Neutrophil (primary cell): ENCODE data around the gene DELE1.

Source experiments
- H3K27ac ChIP-seq: fragments of 200-600 bp; sonication (generic); 2 replicates; pipeline ENCODE4 v1.5.1; 2016; ENCODE audit warnings: mild to moderate bottlenecking, moderate library complexity
- H3K27me3 ChIP-seq: fragments of 200-600 bp; sonication (generic); 2 replicates; pipeline ENCODE4 v1.6.0; 2016; ENCODE audit warnings: mild to moderate bottlenecking
- H3K36me3 ChIP-seq: fragments of 200-600 bp; sonication (generic); 2 replicates; pipeline ENCODE4 v1.5.1; 2017
- H3K4me1 ChIP-seq, 2 experiments: fragments of 200-600 bp in 1 of 2; sonication (generic) in 1 of 2; 1 replicate in 1 of 2; 2 replicates in 1 of 2; pipeline versions ENCODE4 v1.5.1 to v1.6.1; 2013 to 2016; ENCODE audit warnings: low read depth in 1 of 2, low read length in 1 of 2, mild to moderate bottlenecking in 1 of 2, moderate library complexity in 1 of 2; ENCODE audit not compliant: control insufficient read depth in 1 of 2, insufficient read depth in 1 of 2
- H3K4me3 ChIP-seq, 2 experiments: fragments of 200-600 bp in 1 of 2; sonication (generic) in 1 of 2; 1 replicate in 1 of 2; 2 replicates in 1 of 2; pipeline ENCODE4 v1.5.1; 2013 to 2016; ENCODE audit warnings: low read depth in 1 of 2, low read length in 1 of 2, mild to moderate bottlenecking in 1 of 2, moderate library complexity in 1 of 2
- H3K9me3 ChIP-seq: fragments of 200-600 bp; sonication (generic); 2 replicates; pipeline ENCODE4 v1.5.1; 2016
- CTCF ChIP-seq: fragments of 200-600 bp; sonication (generic); IDR thresholded peaks from 2 replicates; pipeline ENCODE4 v1.5.1; 2016; ENCODE audit warnings: antibody characterized with exemption

The DELE1 gene

GRCh38 chr5:141945511-141946051 lies 21.9 kb downstream of the DELE1 start:
- TF ChIP-seq CTCF = no peak
- H3K36me3 ChIP-seq = peaks cover 22% of the 10 kb centered on the region
- H3K27me3 ChIP-seq = no peaks in the 10 kb centered on the region
- no peak overlapping the region for H3K27ac ChIP-seq
- peaks cover 14 to 21% of the 10 kb centered on the region in 2 experiments for H3K4me1 ChIP-seq
- no peaks in the 10 kb centered on the region for H3K9me3 ChIP-seq
- no peak overlapping the region for H3K4me3 ChIP-seq

GRCh38 chr5:141947316-141947715 lies 23.6 kb downstream of the DELE1 start:
- no peak for TF ChIP-seq CTCF

GRCh38 chr5:141948812-141949211 lies 25.1 kb downstream of the DELE1 start:
- Histone ChIP-seq H3K4me1 (peaks cover 30 to 33% of the 10 kb centered on the region in 2 experiments), H3K4me3 (no peak overlapping the region), H3K9me3 (no peaks in the 10 kb centered on the region), H3K36me3 (no peaks in the 10 kb centered on the region), H3K27ac (no peak overlapping the region), H3K27me3 (no peaks in the 10 kb centered on the region)
- no peak for TF ChIP-seq CTCF

More at GRCh38 chr5:141947316-141947715, 23.6 kb downstream of the DELE1 start:
- Histone ChIP-seq H3K4me1 (peaks cover 21 to 23% of the 10 kb centered on the region in 2 experiments), H3K36me3 (peaks cover 6% of the 10 kb centered on the region), H3K9me3 (no peaks in the 10 kb centered on the region), H3K27me3 (no peaks in the 10 kb centered on the region), H3K27ac (no peak overlapping the region), H3K4me3 (no peak overlapping the region)

- Histone ChIP-seq H3K4me3 (no peak overlapping the region), H3K27me3 (no peaks in the 10 kb centered on the region), H3K27ac (no peak overlapping the region), H3K4me1 (peaks cover 33 to 40% of the 10 kb centered on the region in 2 experiments), H3K9me3 (no peaks in the 10 kb centered on the region), H3K36me3 (no peaks in the 10 kb centered on the region)
- TF ChIP-seq CTCF = no peak
Observed at GRCh38 chr5:141949511-141949910, 25.8 kb downstream of the DELE1 start.

GRCh38 chr5:141950207-141951005 lies 26.7 kb downstream of the DELE1 start:
- no peaks in the 10 kb centered on the region for H3K9me3 ChIP-seq
- no peaks in the 10 kb centered on the region for H3K27me3 ChIP-seq
- H3K36me3 ChIP-seq = no peaks in the 10 kb centered on the region
- peaks cover 36 to 44% of the 10 kb centered on the region in 2 experiments for H3K4me1 ChIP-seq
- no peak for TF ChIP-seq CTCF
- no peak overlapping the region for H3K4me3 ChIP-seq
- H3K27ac ChIP-seq = no peak overlapping the region
